Caco-2 (cell line): ENCODE results near the gene CHCHD6. TPM values are rescaled to one million over a fixed set of nuclear protein-coding genes. Genes with fewer than 3 reads are reported as not detected.
A peak's percentile ranks its signal among the peaks of the same experiment; 100 is the strongest.

Experiments
- BruUV-seq: library from RNA; stranded (reverse); fragments of 400-500 nt; replicated peaks from 2 replicates; lab custom pipeline; 2021; lab: Mats Ljungman, UMichigan
- CTCF ChIA-PET: fragments of 300-600 bp; sonication (Branson Sonifier 250); formaldehyde crosslinking; loops from one replicate; lab custom pipeline; 2022; ENCODE audit warnings: antibody characterized with exemption; lab: Charles Lee
- POLR2A ChIA-PET: fragments of 300-600 bp; sonication (Branson Sonifier 250); formaldehyde crosslinking; loops from one replicate; lab custom pipeline; 2022; ENCODE audit warnings: antibody characterized with exemption; lab: Charles Lee
- DNase-seq, 2 experiments: peaks; one replicate each; pipeline versions ENCODE4 v3.0.0 to v3.0.0-alpha.2; 2020 to 2022
- H3K27me3 ChIP-seq: replicated peaks from 2 replicates; pipeline ENCODE4 v1.6.0; 2011; ENCODE audit warnings: low read length; ENCODE audit not compliant: control insufficient read depth, insufficient read depth
- H3K36me3 ChIP-seq: 2 replicates; pipeline ENCODE4 v1.5.1; 2011; ENCODE audit warnings: low read length; ENCODE audit not compliant: control insufficient read depth, insufficient read depth
- H3K4me1 ChIP-seq: fragments of 250-450 bp; sonication (Bioruptor Pico); 2 replicates; pipeline ENCODE4 v1.5.1; 2020; ENCODE audit warnings: mild to moderate bottlenecking
- H3K4me3 ChIP-seq: 2 replicates; pipeline ENCODE4 v1.5.1; 2011; ENCODE audit warnings: low read depth, mild to moderate bottlenecking, control low read depth, low read length
- H3K9me3 ChIP-seq: fragments of 250-450 bp; sonication (Bioruptor Pico); 2 replicates; pipeline ENCODE4 v1.5.1; 2020; ENCODE audit warnings: mild to moderate bottlenecking, moderate library complexity
- H3K27ac Mint-ChIP-seq: one replicate; pipeline ENCODE4 v1.8.0; 2022; ENCODE audit warnings: mixed read lengths; ENCODE audit not compliant: unreplicated experiment
- H3K27me3 Mint-ChIP-seq: one replicate; pipeline ENCODE4 v1.8.0; 2022; ENCODE audit warnings: mixed read lengths; ENCODE audit not compliant: insufficient read depth, unreplicated experiment
- H3K36me3 Mint-ChIP-seq: one replicate; pipeline ENCODE4 v1.8.0; 2022; ENCODE audit warnings: mild to moderate bottlenecking, mixed read lengths; ENCODE audit not compliant: insufficient read depth, unreplicated experiment
- H3K4me1 Mint-ChIP-seq: one replicate; pipeline ENCODE4 v1.8.0; 2022; ENCODE audit warnings: low read depth, mixed read lengths; ENCODE audit not compliant: unreplicated experiment
- H3K4me3 Mint-ChIP-seq: one replicate; pipeline ENCODE4 v1.8.0; 2022; ENCODE audit warnings: mild to moderate bottlenecking, moderate library complexity, mixed read lengths; ENCODE audit not compliant: unreplicated experiment
- H3K9me3 Mint-ChIP-seq: one replicate; pipeline ENCODE4 v1.8.0; 2022; ENCODE audit warnings: mixed read lengths; ENCODE audit not compliant: unreplicated experiment
- CTCF ChIP-seq, 2 experiments: fragments of 200-600 bp in 1 of 2; IDR thresholded peaks; 1 replicate in 1 of 2; 2 replicates in 1 of 2; pipeline versions ENCODE4 v1.5.1 to v1.8.0; 2011 to 2022; ENCODE audit warnings: antibody characterized with exemption in 1 of 2, control low read depth in 1 of 2, inconsistent platforms in 1 of 2, low read depth in 1 of 2, low read length in 1 of 2, mild to moderate bottlenecking in 1 of 2, moderate library complexity in 1 of 2; ENCODE audit not compliant: insufficient read depth in 1 of 2, severe bottlenecking in 1 of 2, unreplicated experiment in 1 of 2
- intact Hi-C: fragments of 100-400 bp; cut with micrococcal nuclease; formaldehyde crosslinking; loops from one replicate; pipeline ENCODE4 v1.10.0; 2022; ENCODE audit not compliant: unreplicated experiment
- total RNA-seq: library from RNA; stranded (reverse); gene quantifications from 2 replicates; pipeline ENCODE4 v1.2.3, GENCODE V29; 2022

The CHCHD6 gene
- total RNA-seq, 1 experiment from 2014 or later, result 49.5 TPM

- ChIA-PET POLR2A (no interaction called here), CTCF (interaction anchor here (1.0 kb wide), 1 partner anchor 160 kb away, joined by 3 read pairs; no protein-coding TSS in a partner anchor)
- no peaks in the 10 kb centered on the region; the same call in 1 of the 2 replicates for H3K27me3 ChIP-seq
- no TSS peak for BruUV-seq
- Mint-ChIP-seq H3K4me1 (peaks cover 7% of the 10 kb centered on the region), H3K27me3 (no peaks in the 10 kb centered on the region), H3K4me3 (no peak overlapping the region), H3K9me3 (no peaks in the 10 kb centered on the region), H3K36me3 (no peaks in the 10 kb centered on the region), H3K27ac (no peak overlapping the region)
- H3K9me3 ChIP-seq, result peaks cover 7% of the 10 kb centered on the region; the same call in 1 of the 2 replicates
- intact Hi-C loops, result loop anchor here (10.0 kb wide), 1 partner anchor 777 kb away; no protein-coding TSS in a partner anchor
- no peak for TF ChIP-seq CTCF (IDR thresholded peaks at IDR 0.05; ENCODE audit: insufficient read depth in 1 of 2, low read depth in 1 of 2, low read length in 1 of 2, severe bottlenecking in 1 of 2, unreplicated experiment in 1 of 2)
- peaks cover 6% of the 10 kb centered on the region; the same call in 1 of the 2 replicates for H3K4me1 ChIP-seq
- no peak for DNase-seq
- H3K36me3 ChIP-seq, result no peaks in the 10 kb centered on the region
- H3K4me3 ChIP-seq, result no peak overlapping the region
Observed at GRCh38 chr3:126677862-126678503, 26.1 kb upstream of the CHCHD6 start.

GRCh38 chr3:126678693-126679317 lies 25.2 kb upstream of the CHCHD6 start:
- H3K4me1 Mint-ChIP-seq, result peaks cover 7% of the 10 kb centered on the region
- no peaks in the 10 kb centered on the region for H3K27me3 Mint-ChIP-seq
- ChIA-PET CTCF (interaction anchor here (1.0 to 1.5 kb wide), 2 partner anchors 73 to 160 kb away, joined by 3 to 7 read pairs; no protein-coding TSS in a partner anchor), POLR2A (interaction anchor here (0.5 kb wide), 1 partner anchor 101 kb away, joined by 7 read pairs; no protein-coding TSS in a partner anchor)
- intact Hi-C loops, result loop anchor here (1.0 to 10.0 kb wide), 3 partner anchors 67 to 776 kb away; no protein-coding TSS in a partner anchor
- H3K9me3 Mint-ChIP-seq, result no peaks in the 10 kb centered on the region
- no peak for TF ChIP-seq CTCF (IDR thresholded peaks at IDR 0.05; ENCODE audit: insufficient read depth in 1 of 2, low read depth in 1 of 2, low read length in 1 of 2, severe bottlenecking in 1 of 2, unreplicated experiment in 1 of 2)
- no TSS peak for BruUV-seq
- no peaks in the 10 kb centered on the region for H3K36me3 Mint-ChIP-seq
- H3K27me3 ChIP-seq, result no peaks in the 10 kb centered on the region; the same call in 1 of the 2 replicates
- peak overlapping the region; percentile 69 for H3K4me3 Mint-ChIP-seq
- H3K36me3 ChIP-seq, result no peaks in the 10 kb centered on the region
- DNase-seq, result no peak
- peaks cover 6% of the 10 kb centered on the region; the same call in 1 of the 2 replicates for H3K4me1 ChIP-seq
- H3K27ac Mint-ChIP-seq, result no peak overlapping the region
- H3K4me3 ChIP-seq, result peak overlapping the region; percentile 14; the same call in 1 of the 2 replicates
- H3K9me3 ChIP-seq, result peaks cover 6% of the 10 kb centered on the region; the same call in 1 of the 2 replicates

GRCh38 chr3:126679318-126679751 lies 24.7 kb upstream of the CHCHD6 start:
- no TSS peak for BruUV-seq
- ChIA-PET POLR2A (interaction anchor here (0.5 kb wide), 1 partner anchor 100 kb away, joined by 7 read pairs; no protein-coding TSS in a partner anchor), CTCF (interaction anchor here (1.5 kb wide), 1 partner anchor 73 kb away, joined by 7 read pairs; no protein-coding TSS in a partner anchor)
- no peak overlapping the region for H3K27ac Mint-ChIP-seq
- intact Hi-C loops, result loop anchor here (1.0 to 10.0 kb wide), 3 partner anchors 67 to 775 kb away; no protein-coding TSS in a partner anchor
- peak; percentile 85 to 90 for DNase-seq
- no peaks in the 10 kb centered on the region for H3K27me3 Mint-ChIP-seq
- 0 out of 2 replicates have a peak, but pooled peaks cover under 1% of the 10 kb centered on the region for H3K9me3 ChIP-seq
- peaks cover 6% of the 10 kb centered on the region; the same call in 1 of the 2 replicates for H3K4me1 ChIP-seq
- H3K4me1 Mint-ChIP-seq, result peaks cover 7% of the 10 kb centered on the region
- no peaks in the 10 kb centered on the region for H3K9me3 Mint-ChIP-seq
- H3K36me3 ChIP-seq, result no peaks in the 10 kb centered on the region
- peak overlapping the region; percentile 69 for H3K4me3 Mint-ChIP-seq
- H3K4me3 ChIP-seq, result peak overlapping the region; percentile 14; the same call in 1 of the 2 replicates
- H3K36me3 Mint-ChIP-seq, result no peaks in the 10 kb centered on the region
- peak; percentile 94 for TF ChIP-seq CTCF (IDR thresholded peaks at IDR 0.05; ENCODE audit: insufficient read depth in 1 of 2, low read depth in 1 of 2, low read length in 1 of 2, severe bottlenecking in 1 of 2, unreplicated experiment in 1 of 2)
- no peaks in the 10 kb centered on the region; the same call in 1 of the 2 replicates for H3K27me3 ChIP-seq
